ENCODE results near the gene PABPN1L.

Gene PABPN1L

DNA sequence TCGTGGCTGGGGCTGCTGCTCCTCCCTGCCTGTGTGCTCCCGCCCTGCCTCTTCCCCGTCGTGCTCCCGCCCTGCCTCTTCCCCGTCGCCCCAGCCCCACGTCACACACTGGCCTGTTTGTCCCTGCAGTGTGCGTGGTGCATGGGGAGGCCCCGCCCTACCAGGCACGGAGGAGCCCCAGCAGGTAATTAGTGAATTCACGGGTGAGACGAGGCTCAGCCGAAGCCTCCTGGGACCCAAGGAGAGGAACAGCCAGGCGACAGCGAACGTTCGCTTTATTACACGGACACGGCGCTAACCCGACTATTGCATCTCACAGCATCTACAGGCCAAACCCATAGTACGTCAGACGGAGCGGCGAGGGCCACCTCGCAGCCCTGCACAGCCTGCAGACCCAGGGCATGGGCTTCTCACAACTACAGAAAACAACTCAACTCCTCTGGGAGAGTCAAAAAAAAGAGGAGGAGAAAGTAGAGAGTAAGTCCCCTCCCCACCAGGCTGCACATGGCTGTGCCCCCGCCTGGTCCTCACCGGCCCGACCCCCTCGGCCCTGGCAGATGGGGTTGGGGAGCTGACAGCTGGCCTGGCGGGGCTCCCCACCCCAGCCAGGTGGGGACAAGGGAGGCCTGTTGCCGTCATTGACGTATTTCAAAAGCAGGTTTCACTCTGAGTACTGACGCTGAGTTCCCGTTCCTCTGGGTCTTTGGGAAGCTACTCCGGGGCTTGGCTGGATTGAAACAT is 4.3 kb upstream of the PABPN1L start:
- no peak for DNase-seq (ENCODE audit: low read depth in 2 of 2)

DNA sequence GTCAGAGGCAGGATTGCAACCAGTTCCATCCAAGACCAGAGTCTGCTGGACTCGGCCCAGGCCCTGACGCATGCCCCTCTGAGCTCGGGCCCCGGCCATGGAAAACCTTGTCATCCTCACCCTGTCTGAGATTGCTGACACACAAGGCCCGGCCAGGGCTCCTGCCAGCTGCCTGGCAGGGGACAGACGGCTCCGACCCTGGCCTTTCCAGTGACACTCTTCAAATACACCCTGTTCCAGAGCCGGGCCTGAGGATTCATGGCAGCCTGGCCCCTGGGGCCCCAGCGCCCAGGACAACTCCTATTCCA is 3.2 kb upstream of the PABPN1L start:
- no peak for DNase-seq (ENCODE audit: low read depth in 2 of 2)

- DNase-seq (ENCODE audit: low read depth in 2 of 2) = no peak
Measured at GRCh38 chr16:88868974-88869672, 2.7 kb upstream of the PABPN1L start.

GRCh38 chr16:88867581-88868246 is 1.3 kb upstream of the PABPN1L start:
- no peak for DNase-seq (ENCODE audit: low read depth in 2 of 2)

GRCh38 chr16:88865742-88866141 is 718 bp downstream of the PABPN1L start:
- DNase-seq (ENCODE audit: low read depth in 2 of 2) = no peak

- DNase-seq (ENCODE audit: low read depth in 2 of 2) = no peak
Measured at GRCh38 chr16:88865310-88865709, 1.1 kb downstream of the PABPN1L start.

GRCh38 chr16:88864521-88864920 is 1.9 kb downstream of the PABPN1L start:
- no peak for DNase-seq (ENCODE audit: low read depth in 2 of 2)

DNA sequence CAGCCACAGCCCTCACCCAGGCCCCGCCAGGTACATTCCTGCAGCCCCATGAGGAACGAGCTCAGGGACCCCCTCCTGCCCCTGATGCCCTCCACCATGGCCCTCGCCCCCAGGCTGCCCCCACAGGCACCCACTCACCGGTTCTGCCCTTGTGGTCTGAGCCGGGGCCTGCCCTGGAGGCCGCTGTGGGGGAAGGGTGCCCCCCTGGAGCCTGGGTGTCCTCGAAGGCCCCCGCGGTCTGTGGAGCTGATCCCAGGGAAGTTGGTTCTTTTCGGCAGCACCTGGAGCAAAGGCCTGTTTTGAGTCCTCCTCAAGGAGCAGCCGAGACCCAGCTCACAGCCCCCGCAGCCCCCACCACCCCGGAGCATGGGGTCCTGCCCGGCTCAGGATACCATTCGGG is 2.4 kb downstream of the PABPN1L start:
- DNase-seq (ENCODE audit: low read depth in 2 of 2) = no peak

DNA sequence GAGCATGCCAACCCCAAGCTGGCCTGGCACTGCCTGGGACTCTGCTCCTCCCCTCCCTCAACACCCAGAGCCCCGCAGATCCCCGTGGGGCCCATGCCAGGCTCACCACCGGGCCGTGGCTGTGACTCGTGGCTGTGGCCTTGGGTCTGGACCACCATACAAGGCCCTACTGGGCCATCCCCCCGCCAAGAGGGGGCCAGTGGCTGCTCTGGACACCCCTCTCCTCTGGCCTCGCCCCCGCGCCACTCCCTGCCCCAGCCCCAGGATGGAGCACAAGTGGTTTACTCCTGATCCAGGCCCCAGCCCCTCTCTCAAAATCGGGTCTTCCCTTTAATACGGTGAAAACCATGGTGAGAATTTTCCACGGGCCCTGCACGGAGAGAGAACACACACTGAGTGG is 3.0 kb downstream of the PABPN1L start:
- no peak for DNase-seq (ENCODE audit: low read depth in 2 of 2)

GRCh38 chr16:88862968-88863367 is 3.5 kb downstream of the PABPN1L start:
- DNase-seq (ENCODE audit: low read depth in 2 of 2) = no peak

- DNase-seq (ENCODE audit: low read depth in 2 of 2) = no peak
Measured at GRCh38 chr16:88861359-88861758, 5.1 kb downstream of the PABPN1L start.

DNA sequence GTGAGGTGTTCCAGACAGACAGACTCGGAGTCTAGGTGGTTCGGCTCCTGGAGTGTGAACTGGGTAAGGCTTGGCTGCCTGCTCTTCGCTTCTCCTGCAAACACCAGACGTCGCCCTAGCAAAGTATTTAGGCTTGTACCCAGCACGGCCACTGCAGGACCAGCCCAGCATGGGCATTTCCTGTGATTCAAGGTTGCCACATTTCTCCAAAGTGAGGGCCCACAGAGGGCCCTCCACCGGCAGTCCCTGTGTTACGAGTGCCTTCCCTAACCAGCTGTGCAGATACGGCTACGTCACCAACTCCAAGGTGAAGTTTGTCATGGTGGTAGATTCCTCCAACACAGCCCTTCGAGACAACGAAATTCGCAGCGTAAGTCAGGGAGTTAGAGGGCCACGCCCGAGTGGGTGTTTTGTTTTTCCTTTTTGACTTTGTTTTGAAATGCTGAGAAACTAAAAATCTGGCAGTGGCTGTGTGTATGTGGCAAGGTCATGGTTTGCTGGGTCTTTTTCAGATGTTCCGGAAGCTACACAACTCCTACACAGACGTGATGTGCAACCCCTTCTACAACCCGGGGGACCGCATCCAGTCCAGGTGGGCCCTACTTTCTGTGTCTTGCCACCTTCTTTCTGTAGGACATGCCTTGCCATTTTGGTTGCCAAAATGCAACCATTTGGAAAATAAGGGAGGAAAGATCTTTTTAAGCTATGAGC is 6.9 kb downstream of the PABPN1L start:
- DNase-seq (ENCODE audit: low read depth in 2 of 2) = no peak

- peak; percentile 59 to 73 for DNase-seq (ENCODE audit: low read depth in 2 of 2)
Measured at GRCh38 chr16:88857728-88858339, 8.6 kb downstream of the PABPN1L start.

- DNase-seq (ENCODE audit: low read depth in 2 of 2) = peak; percentile 95 to 98
Measured at GRCh38 chr16:88856828-88857727, 9.4 kb downstream of the PABPN1L start, which contains the start of the genes GALNS and TRAPPC2L. Gene GALNS, minus strand, starts transcription at chr16:88856947. Its CDS starts 70 bp downstream, at chr16:88856877. Gene TRAPPC2L, plus strand, starts transcription at chr16:88857127. Its CDS starts 24 bp downstream, at chr16:88857151.

DNA sequence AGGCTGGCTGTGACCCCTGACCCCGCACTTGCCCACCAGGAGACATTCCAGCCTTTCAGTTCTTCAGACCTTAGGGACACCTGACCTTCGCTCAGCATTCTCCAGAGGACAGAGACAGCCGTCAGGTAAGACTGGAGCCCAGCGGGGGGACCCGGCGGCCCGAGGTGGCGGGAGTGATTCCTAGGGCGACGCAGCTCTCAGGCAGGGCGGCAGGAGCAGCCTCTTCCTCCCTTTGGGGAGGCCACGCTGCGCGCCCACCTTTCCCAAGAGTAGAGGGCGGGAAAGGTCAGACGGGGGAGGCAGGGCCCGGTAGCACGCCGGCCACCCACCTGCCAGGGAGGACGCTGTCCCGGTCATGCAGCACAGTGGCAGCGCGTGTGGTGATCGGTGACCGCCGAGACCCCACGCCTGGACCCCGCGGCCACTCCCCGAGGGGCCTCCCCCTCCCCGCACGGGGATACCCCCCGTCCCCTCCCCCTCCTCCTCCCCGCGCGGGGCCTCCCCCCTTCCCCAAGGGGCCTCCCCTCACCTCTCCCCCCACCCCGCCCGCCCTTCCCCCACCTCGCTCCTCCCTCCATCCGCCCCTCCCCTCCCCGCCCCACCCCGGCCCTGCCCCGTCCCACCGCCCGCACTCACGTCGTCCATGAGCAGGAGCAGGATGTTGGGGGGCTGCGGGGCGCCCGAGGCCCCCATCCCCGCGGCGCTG is 10.2 kb downstream of the PABPN1L start:
- DNase-seq (ENCODE audit: low read depth in 2 of 2) = no peak

DNA sequence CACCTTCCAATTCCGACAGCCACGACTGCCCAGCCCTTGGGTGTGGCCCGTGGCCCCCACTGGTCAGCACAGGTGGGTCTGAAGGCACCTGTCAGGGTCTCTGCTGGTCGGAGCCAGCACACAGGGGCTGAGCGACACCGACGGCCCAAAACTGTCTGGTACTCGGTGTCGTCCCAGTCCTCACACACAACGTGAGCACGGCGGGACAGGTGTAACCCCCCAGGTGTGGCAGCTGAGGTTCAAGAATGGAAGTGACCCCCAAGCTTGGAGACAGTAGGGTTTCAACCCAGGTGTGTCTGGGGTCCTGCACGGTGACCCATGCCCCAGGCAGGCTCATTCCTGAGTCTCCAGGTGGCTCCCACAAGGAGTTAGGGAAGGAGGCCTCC is 10.7 kb downstream of the PABPN1L start:
- no peak for DNase-seq (ENCODE audit: low read depth in 2 of 2)

DNA sequence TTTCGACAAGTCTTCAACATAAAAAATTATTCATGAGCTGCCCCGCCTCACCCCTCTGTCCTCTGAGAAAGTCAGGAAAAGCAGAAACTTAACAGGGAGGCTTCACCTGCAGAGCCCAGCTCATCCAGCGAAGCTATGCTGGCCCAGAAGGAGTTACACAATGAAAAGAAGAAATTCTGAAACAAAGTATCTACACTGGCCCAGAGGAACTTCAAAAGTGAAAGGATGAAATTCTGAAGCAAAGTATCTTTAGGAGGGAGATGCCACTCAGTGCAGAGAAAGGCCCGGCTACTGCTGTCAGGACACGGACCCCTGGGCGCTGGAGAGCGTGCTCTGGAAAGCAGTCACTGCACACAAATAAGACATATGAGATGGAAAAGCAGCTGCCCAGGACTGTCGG is 11.3 kb downstream of the PABPN1L start:
- DNase-seq (ENCODE audit: low read depth in 2 of 2) = no peak

GRCh38 chr16:88854306-88855111 is 12.0 kb downstream of the PABPN1L start:
- peak in 1 of 2 donors; percentile 19 for DNase-seq (ENCODE audit: low read depth in 2 of 2)

- no peak for DNase-seq (ENCODE audit: low read depth in 2 of 2)
Measured at GRCh38 chr16:88853325-88853941, 13.0 kb downstream of the PABPN1L start.

Data from stimulated activated CD8-positive, alpha-beta memory T cell treated with anti-CD3 and anti-CD28 coated beads, Interleukin-7, amount 100 ng/mL, for 4 hours (primary cell).